Forelimb muscle (tissue), 1 donor: Measurements from ENCODE around the gene KIF1A. TPM values are rescaled to one million over a fixed set of nuclear protein-coding genes. Genes with fewer than 3 reads are reported as not detected.

ENCODE experiments used
- DNase-seq: peaks from one replicate; pipeline ENCODE4 v3.0.0-alpha.2; 2013; ENCODE audit warnings: low read depth
- polyA plus RNA-seq: library from polyadenylated mRNA; unstranded; fragments of 120-200 nt; gene quantifications from one replicate; pipeline ENCODE4 v1.2.1, GENCODE V29; 2013; ENCODE audit not compliant: insufficient read length

Gene KIF1A
- polyA plus RNA-seq, 1 donor: 3.6 TPM

DNA sequence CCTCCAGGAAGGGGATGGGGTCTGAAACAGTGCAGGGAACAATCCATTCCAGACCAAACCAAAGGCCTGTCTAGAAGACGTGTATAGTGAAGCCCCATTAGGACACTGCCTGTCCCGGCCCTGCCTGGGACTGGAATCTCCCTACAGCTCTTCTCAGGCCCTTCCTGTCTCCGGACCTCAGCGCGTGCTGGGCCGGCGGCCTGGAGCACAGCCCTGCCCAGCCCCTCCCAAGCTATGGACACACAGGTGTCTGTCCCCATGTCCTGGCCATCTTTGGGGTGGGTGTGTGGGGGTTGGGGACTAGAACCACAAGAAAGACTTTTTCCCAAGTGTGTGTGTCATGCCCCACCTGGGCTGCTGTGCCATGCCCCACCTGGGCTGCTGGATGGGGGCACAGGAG is 51.8 kb downstream of the KIF1A start:
- no peak for DNase-seq

DNA sequence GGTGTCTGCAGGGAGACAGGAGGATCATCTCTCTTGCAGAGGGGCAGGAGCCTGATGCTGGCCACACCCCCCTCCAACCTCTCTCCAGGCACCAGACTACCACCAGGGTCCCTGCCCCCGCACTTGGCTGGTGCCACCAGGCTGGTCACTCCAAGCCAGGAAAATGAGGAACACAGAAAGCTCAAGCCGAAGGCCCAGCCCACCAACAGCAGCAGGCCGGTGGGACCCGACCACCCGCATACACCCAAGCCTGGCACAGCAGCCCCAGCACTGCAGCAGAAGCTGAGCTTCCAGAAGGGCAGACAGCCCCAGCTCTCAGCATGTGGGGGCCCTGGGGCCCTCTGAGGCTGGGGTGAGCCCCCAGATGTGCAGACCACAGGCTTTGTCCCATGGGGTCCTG is 52.7 kb downstream of the KIF1A start:
- DNase-seq: no peak

- DNase-seq: no peak
These were observed 53.9 kb downstream of the KIF1A start for GRCh38 chr2:240766072-240766471.

DNA sequence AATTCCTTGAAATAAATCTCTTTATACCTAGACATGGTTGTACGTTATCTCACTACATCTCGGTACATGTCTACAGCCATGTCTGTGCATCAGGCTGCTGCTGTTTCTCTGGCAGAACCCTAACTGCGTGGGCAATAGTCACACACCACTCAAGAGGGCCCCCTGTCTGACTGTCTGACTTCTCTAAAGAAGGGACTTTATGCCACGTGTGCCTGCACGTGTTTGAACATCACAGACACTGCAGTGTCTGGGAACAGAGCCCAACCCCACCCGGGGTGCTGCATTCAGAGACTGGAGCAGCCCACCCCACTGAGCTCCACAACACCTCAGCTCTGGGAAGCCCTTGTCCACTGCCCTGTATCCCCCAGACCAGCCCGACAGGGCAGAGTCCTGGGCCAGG is 55.0 kb downstream of the KIF1A start:
- DNase-seq: no peak

- no peak for DNase-seq
These were observed 55.4 kb downstream of the KIF1A start for GRCh38 chr2:240764605-240765004.

GRCh38 chr2:240762971-240763370 is 57.0 kb downstream of the KIF1A start:
- DNase-seq: no peak

DNA sequence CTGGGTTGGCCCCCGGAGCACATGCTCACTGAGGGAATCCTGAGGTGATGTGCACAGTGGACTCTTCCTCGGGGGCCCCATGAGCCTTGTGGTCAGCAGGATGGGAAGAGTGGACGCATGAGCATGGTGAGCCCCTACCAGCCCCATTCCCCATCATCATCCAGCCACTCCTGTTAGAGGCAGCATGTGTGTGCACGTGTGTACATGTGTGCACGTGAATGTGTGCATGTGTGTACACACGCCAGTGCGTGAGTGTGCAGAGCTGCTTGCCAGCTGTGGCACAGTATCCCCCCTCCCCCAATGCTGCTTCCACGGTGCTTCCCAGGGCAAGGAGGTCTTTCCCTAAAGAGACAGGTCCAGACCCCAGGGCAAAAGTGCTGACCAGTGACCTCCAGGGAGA is 57.8 kb downstream of the KIF1A start:
- no peak for DNase-seq

DNA sequence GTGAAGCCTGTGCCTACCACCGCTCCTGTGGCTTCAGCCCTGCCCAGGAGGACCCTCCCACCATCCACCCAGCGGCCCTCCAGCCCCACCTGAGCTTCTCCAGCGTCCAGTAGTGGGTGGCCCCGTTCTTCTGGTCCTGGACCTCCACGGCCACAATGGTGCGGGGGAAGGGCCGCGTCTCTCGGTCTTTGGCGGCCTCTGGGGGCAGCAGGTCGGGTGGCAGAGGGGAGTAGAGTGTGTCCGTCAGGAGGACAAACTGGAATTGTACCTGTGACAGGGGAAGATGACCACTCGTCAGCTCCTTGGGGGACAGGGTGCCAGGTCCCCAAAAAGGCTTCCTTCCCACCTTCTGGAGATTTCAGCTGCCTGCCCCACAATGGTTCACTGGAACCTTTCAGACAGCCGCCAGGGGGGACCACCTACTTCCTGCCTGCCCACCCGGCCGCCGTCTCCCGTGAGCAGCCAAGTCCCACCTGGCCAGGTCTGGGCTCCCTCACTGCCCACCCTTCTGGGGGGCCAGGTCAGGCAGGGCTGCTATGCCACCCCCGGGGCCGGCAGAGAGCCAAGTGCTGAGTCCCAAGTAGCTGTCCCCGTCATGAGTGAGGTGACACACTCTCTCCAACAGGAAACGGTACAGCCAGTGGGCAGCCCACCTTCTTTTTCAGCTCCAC is 59.3 kb downstream of the KIF1A start:
- no peak for DNase-seq

- DNase-seq: no peak
These were observed 59.9 kb downstream of the KIF1A start for GRCh38 chr2:240760121-240760520.

DNA sequence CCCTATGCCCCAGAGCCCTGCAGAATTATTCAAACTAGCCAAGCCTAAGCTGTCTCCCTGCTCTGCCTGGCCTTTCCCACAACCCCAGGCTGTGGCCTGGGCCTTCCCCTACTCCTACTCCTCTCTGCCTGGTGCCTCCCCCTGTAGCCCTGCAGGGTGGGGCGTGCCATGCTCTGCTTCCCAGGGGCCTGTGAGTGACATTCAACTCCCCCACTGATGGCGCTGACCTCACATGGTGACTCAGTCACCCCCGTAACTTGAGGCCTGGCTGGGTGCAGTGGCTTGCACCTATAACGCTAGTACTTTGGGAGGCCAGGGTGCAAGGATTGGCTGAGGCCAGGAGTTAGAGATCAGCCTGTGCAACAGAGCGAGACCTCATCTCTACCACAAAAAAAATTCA is 60.6 kb downstream of the KIF1A start:
- DNase-seq: no peak

- no peak for DNase-seq
These were observed 62.9 kb downstream of the KIF1A start for GRCh38 chr2:240757086-240757614.

GRCh38 chr2:240752209-240752608 is 67.8 kb downstream of the KIF1A start:
- DNase-seq: no peak

DNA sequence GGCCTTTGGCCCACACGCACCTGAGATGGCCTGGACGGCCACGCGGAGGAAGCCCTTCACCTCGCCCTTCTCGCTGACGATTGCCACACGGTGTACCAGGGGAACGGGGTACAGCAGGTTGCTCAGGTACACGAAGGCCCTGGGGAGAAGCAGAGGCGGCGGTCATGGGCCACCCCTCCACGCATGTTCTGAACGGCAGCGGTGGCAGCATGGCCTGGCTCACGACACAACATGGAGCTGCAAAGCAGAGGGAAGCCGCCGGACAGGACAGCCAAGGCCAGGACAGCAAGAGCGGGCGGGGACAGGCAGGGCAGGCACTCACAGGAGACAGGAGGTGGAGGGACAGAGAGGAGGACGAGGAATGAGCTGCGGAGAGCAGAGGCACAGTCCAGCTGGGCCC is 69.6 kb downstream of the KIF1A start:
- no peak for DNase-seq

DNA sequence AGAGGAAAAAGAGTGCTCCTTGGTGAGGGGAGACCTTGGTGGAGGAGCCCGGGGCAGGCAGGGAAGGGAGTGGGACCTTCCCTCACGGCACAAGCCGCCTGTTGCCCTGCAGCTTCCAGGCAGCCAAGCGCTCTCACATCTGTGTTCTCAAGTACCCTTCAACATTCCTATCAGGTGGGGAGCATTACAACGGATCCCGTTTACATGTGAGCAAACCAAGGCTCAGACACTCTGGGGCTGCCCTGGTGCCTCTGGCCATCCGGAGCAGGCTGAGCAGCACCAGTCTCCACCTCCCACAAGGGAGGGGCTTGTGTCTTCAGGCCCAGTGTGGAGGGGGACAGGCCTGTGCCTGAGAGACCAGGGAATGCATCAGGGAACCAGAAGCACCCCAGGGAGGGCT is 70.5 kb downstream of the KIF1A start:
- no peak for DNase-seq

- DNase-seq: no peak
These were observed 72.8 kb downstream of the KIF1A start for GRCh38 chr2:240747256-240747655.

GRCh38 chr2:240746671-240747070 is 73.3 kb downstream of the KIF1A start:
- no peak for DNase-seq

- no peak for DNase-seq
These were observed 74.1 kb downstream of the KIF1A start for GRCh38 chr2:240745962-240746361.

GRCh38 chr2:240745456-240745855 is 74.6 kb downstream of the KIF1A start:
- DNase-seq: no peak

DNA sequence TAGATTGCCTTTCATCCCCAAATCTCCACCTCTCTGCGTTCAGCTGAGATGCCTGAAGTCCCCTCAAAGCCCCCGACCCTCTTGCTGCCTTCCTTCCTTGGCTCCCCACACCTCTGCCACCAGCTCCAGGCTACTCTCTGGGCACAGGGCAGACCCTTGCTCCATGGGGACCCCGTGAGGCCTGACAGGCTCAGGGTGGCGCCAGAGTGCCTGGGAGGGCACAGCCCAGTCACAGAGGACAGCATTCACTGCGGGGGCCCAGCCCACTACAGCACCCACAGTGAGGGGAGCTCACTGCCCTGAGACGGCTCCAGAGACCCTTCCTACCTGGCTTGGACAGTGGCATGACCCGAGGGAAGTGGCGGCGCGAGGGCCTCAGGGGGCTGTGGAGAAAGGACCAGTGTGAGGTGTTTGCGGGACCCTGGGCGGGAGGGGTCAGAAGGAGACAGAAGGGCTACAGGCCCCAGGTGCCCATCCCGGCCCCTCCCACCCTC is 77.4 kb downstream of the KIF1A start:
- DNase-seq: no peak

- DNase-seq: no peak
These were observed 78.9 kb downstream of the KIF1A start for GRCh38 chr2:240741091-240741490.

- DNase-seq: no peak
These were observed 80.2 kb downstream of the KIF1A start for GRCh38 chr2:240739797-240740196.

DNA sequence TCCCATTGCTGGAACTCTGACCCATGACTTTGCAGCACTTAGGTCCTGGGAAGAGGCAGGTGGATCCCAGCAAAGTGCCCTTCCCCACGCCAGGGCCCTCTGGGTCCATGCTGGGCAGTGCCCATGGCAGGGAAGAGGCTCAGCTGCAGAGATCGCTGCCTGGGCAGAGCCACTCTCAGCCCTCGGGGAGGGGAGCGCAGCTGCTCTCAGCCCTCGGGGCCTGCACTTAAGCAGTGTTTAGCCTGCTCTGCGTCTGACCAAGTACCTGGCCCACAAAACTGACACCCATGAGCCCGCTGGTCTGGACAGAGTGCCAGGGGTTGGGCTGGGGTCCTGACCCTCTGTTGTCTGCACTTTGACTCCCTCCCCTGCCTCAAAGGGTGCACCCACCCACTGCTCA is 82.1 kb downstream of the KIF1A start:
- DNase-seq: no peak

DNA sequence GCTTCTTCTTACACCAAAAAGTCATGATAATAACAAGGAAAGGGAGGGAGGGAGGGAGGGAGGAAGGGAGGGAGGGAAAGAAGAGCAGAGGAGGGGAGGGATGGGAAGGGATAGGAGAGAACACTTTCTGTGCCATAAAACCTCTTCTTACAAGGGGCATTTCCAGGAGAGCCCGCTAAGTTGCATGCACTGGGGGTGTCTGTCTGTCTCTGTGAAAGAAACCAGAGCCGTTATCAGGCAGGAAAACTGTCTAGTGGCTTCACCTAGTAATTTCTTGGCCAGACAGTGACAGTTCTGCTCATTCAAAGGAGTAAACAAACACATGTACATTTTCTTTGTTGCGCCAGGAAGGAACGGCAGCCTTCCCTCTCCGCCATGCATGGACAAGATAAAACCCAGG is 82.5 kb downstream of the KIF1A start:
- DNase-seq: no peak
